ENCODE measurements around the gene SLC6A6. TPM values are rescaled to one million over a fixed set of nuclear protein-coding genes. Genes with fewer than 3 reads are reported as not detected.

The SLC6A6 gene
- total and polyA plus RNA-seq, 2 experiments from 2014 or later: 27.5 to 150 TPM

DNA sequence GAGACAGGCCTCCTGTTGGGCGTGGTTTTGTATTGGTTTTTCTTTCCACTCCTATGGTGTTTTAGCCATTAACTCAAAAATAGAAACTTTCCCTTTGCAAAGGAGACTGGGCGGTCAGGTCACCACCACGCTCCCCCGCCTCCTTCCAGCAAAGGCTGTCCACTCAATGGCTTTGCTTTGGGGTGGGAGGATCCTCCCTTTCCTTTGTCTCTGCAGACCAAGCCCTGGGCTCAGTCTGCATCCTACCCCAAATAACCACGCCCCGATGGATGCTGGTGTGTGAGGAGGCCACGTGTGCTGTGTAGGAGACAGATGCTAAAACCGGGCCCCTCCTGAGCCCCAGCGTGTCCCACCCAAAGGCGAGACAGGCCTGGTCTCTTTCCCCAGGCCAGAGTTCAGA is 69.3 kb downstream of the SLC6A6 start:
- Mint-ChIP-seq H3K27ac (no peak overlapping the region), H3K9me3 (no peaks in the 10 kb centered on the region), H3K4me1 (peaks cover 8% of the 10 kb centered on the region), H3K4me3 (no peak overlapping the region), H3K27me3 (ENCODE audit: insufficient read depth, low read depth, poor library complexity) (peaks cover 1% of the 10 kb centered on the region), H3K36me3 (ENCODE audit: low read depth) (peaks cover 49% of the 10 kb centered on the region)
- no peaks in the 10 kb centered on the region for H3K79me2 ChIP-seq (replicated peaks; ENCODE audit: insufficient read depth)
- no peak for DNase-seq (ENCODE audit: low spot score)
- no peaks in the 10 kb centered on the region for H3K4me1 ChIP-seq (ENCODE audit: insufficient read depth)
- no peak overlapping the region for H3K4me2 ChIP-seq
- H3F3A ChIP-seq (replicated peaks; ENCODE audit: low read depth): 0 out of 2 replicates have a peak, but pooled peaks cover 3% of the 10 kb centered on the region
- TF ChIP-seq, protein P1, sequence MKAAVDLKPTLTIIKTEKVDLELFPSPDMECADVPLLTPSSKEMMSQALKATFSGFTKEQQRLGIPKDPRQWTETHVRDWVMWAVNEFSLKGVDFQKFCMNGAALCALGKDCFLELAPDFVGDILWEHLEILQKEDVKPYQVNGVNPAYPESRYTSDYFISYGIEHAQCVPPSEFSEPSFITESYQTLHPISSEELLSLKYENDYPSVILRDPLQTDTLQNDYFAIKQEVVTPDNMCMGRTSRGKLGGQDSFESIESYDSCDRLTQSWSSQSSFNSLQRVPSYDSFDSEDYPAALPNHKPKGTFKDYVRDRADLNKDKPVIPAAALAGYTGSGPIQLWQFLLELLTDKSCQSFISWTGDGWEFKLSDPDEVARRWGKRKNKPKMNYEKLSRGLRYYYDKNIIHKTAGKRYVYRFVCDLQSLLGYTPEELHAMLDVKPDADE (IDR thresholded peaks at IDR 0.05): no peak
- no peak for TF ChIP-seq EZH2phosphoT487 (IDR thresholded peaks at IDR 0.05; ENCODE audit: unreplicated experiment)
- TF ChIP-seq ZNF331 (CRISPR knock-in tag; IDR thresholded peaks at IDR 0.05; ENCODE audit: low read depth): no peak
- no peak for TF ChIP-seq JUNB (IDR thresholded peaks at IDR 0.05; ENCODE audit: unreplicated experiment)
- TF ChIP-seq POLR2AphosphoS5 (IDR thresholded peaks at IDR 0.05; ENCODE audit: low read depth): no peak
- no peak for TF ChIP-seq STAT1 (IDR thresholded peaks at IDR 0.05; ENCODE audit: unreplicated experiment)
- no peak for TF ChIP-seq NANOG (IDR thresholded peaks at IDR 0.05; ENCODE audit: borderline replicate concordance)
- no peak for TF ChIP-seq ZNF114 (CRISPR knock-in tag; IDR thresholded peaks at IDR 0.05)
- TF ChIP-seq, protein P2, sequence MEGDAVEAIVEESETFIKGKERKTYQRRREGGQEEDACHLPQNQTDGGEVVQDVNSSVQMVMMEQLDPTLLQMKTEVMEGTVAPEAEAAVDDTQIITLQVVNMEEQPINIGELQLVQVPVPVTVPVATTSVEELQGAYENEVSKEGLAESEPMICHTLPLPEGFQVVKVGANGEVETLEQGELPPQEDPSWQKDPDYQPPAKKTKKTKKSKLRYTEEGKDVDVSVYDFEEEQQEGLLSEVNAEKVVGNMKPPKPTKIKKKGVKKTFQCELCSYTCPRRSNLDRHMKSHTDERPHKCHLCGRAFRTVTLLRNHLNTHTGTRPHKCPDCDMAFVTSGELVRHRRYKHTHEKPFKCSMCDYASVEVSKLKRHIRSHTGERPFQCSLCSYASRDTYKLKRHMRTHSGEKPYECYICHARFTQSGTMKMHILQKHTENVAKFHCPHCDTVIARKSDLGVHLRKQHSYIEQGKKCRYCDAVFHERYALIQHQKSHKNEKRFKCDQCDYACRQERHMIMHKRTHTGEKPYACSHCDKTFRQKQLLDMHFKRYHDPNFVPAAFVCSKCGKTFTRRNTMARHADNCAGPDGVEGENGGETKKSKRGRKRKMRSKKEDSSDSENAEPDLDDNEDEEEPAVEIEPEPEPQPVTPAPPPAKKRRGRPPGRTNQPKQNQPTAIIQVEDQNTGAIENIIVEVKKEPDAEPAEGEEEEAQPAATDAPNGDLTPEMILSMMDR (conservative IDR thresholded peaks at IDR 0.05; ENCODE audit: low read depth in 2 of 2): no peak
- TF ChIP-seq, protein P3, sequence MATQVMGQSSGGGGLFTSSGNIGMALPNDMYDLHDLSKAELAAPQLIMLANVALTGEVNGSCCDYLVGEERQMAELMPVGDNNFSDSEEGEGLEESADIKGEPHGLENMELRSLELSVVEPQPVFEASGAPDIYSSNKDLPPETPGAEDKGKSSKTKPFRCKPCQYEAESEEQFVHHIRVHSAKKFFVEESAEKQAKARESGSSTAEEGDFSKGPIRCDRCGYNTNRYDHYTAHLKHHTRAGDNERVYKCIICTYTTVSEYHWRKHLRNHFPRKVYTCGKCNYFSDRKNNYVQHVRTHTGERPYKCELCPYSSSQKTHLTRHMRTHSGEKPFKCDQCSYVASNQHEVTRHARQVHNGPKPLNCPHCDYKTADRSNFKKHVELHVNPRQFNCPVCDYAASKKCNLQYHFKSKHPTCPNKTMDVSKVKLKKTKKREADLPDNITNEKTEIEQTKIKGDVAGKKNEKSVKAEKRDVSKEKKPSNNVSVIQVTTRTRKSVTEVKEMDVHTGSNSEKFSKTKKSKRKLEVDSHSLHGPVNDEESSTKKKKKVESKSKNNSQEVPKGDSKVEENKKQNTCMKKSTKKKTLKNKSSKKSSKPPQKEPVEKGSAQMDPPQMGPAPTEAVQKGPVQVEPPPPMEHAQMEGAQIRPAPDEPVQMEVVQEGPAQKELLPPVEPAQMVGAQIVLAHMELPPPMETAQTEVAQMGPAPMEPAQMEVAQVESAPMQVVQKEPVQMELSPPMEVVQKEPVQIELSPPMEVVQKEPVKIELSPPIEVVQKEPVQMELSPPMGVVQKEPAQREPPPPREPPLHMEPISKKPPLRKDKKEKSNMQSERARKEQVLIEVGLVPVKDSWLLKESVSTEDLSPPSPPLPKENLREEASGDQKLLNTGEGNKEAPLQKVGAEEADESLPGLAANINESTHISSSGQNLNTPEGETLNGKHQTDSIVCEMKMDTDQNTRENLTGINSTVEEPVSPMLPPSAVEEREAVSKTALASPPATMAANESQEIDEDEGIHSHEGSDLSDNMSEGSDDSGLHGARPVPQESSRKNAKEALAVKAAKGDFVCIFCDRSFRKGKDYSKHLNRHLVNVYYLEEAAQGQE (IDR thresholded peaks at IDR 0.05; ENCODE audit: unreplicated experiment): no peak
- TF ChIP-seq, protein P4, sequence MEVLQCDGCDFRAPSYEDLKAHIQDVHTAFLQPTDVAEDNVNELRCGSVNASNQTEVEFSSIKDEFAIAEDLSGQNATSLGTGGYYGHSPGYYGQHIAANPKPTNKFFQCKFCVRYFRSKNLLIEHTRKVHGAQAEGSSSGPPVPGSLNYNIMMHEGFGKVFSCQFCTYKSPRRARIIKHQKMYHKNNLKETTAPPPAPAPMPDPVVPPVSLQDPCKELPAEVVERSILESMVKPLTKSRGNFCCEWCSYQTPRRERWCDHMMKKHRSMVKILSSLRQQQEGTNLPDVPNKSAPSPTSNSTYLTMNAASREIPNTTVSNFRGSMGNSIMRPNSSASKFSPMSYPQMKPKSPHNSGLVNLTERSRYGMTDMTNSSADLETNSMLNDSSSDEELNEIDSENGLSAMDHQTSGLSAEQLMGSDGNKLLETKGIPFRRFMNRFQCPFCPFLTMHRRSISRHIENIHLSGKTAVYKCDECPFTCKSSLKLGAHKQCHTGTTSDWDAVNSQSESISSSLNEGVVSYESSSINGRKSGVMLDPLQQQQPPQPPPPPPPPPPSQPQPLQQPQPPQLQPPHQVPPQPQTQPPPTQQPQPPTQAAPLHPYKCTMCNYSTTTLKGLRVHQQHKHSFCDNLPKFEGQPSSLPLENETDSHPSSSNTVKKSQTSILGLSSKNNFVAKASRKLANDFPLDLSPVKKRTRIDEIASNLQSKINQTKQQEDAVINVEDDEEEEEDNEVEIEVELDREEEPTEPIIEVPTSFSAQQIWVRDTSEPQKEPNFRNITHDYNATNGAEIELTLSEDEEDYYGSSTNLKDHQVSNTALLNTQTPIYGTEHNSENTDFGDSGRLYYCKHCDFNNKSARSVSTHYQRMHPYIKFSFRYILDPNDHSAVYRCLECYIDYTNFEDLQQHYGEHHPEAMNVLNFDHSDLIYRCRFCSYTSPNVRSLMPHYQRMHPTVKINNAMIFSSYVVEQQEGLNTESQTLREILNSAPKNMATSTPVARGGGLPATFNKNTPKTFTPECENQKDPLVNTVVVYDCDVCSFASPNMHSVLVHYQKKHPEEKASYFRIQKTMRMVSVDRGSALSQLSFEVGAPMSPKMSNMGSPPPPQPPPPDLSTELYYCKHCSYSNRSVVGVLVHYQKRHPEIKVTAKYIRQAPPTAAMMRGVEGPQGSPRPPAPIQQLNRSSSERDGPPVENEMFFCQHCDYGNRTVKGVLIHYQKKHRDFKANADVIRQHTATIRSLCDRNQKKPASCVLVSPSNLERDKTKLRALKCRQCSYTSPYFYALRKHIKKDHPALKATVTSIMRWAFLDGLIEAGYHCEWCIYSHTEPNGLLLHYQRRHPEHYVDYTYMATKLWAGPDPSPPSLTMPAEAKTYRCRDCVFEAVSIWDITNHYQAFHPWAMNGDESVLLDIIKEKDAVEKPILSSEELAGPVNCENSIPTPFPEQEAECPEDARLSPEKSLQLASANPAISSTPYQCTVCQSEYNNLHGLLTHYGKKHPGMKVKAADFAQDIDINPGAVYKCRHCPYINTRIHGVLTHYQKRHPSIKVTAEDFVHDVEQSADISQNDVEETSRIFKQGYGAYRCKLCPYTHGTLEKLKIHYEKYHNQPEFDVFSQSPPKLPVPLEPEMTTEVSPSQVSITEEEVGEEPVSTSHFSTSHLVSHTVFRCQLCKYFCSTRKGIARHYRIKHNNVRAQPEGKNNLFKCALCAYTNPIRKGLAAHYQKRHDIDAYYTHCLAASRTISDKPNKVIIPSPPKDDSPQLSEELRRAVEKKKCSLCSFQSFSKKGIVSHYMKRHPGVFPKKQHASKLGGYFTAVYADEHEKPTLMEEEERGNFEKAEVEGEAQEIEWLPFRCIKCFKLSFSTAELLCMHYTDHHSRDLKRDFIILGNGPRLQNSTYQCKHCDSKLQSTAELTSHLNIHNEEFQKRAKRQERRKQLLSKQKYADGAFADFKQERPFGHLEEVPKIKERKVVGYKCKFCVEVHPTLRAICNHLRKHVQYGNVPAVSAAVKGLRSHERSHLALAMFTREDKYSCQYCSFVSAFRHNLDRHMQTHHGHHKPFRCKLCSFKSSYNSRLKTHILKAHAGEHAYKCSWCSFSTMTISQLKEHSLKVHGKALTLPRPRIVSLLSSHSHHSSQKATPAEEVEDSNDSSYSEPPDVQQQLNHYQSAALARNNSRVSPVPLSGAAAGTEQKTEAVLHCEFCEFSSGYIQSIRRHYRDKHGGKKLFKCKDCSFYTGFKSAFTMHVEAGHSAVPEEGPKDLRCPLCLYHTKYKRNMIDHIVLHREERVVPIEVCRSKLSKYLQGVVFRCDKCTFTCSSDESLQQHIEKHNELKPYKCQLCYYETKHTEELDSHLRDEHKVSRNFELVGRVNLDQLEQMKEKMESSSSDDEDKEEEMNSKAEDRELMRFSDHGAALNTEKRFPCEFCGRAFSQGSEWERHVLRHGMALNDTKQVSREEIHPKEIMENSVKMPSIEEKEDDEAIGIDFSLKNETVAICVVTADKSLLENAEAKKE (CRISPR knock-in tag; IDR thresholded peaks at IDR 0.05): no peak
- TF ChIP-seq CREB1 (CRISPR knock-in tag; IDR thresholded peaks at IDR 0.05; ENCODE audit: low read depth): no peak
- TF ChIP-seq EZH2 (IDR thresholded peaks at IDR 0.05; ENCODE audit: low read depth, unreplicated experiment): no peak
- H3K9me2 ChIP-seq (ENCODE audit: insufficient read depth): no peaks in the 10 kb centered on the region
- no peak overlapping the region for H3K4me3 ChIP-seq
- H2AFZ ChIP-seq: no peak overlapping the region
- ATAC-seq: no peak
- no peak overlapping the region for H3K27ac ChIP-seq (ENCODE audit: low read depth)
- H3K36me3 ChIP-seq (ENCODE audit: insufficient read depth): peaks cover 26% of the 10 kb centered on the region
- peaks cover 4% of the 10 kb centered on the region for H4K20me1 ChIP-seq (replicated peaks; ENCODE audit: insufficient read depth)
- H3K27me3 ChIP-seq (ENCODE audit: insufficient read depth): no peaks in the 10 kb centered on the region

Measured in GM23338 (cell line).